ENCODE results near the gene MAP3K12. TPM values are rescaled to one million over a fixed set of nuclear protein-coding genes. Genes with fewer than 3 reads are reported as not detected.

Gene MAP3K12
- polyA plus RNA-seq, 1 experiment = 35.7 TPM

GRCh38 chr12:53474819-53475218 lies 24.4 kb downstream of the MAP3K12 start:
- Histone ChIP-seq H3K9me3 (ENCODE audit: control insufficient read depth, insufficient read depth, low read length) (no peaks in the 10 kb centered on the region), H3K27ac (ENCODE audit: low read depth, low read length) (no peak overlapping the region), H3K27me3 (ENCODE audit: control insufficient read depth, insufficient read depth, low read length) (no peaks in the 10 kb centered on the region), H3K4me3 (ENCODE audit: low read depth, low read length) (no peak overlapping the region)
- ChIA-PET CTCF (interaction anchor here (0.7 to 4.6 kb wide), 5 partner anchors 34 to 930 kb away, joined by 3 to 35 read pairs (median 6); partner anchors contain the start of gene AAAS), POLR2A (interaction anchor here (0.7 to 1.3 kb wide), 4 partner anchors 11 to 95 kb away, joined by 3 to 7 read pairs (median 4); partner anchors contain the start of gene SP1)
- TF ChIP-seq CTCF (IDR thresholded peaks at IDR 0.05; ENCODE audit: low read depth, low read length) = no peak
- no peak for DNase-seq (ENCODE audit: low read depth, low spot score)

DNA sequence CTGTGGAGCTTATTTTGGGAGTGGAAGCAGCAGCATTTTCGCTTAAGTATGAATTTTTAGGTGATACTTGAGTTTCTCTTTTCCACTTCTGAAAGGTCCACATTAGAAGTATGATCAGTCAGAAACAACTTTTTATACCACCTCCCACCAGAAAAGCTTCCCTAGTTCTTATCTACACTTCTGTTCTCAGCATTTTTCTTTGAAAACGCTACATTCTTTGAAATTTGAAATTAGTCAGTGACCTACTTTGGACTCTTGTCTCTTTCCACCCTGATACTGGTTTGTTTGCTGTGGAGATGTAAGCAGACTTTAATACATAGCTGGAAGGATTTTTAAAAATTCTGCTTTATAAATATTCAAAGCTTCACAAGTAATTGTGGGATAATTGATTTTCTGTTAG lies 25.2 kb downstream of the MAP3K12 start:
- POLR2A ChIA-PET = interaction anchor here (0.7 to 1.3 kb wide), 4 partner anchors 17 to 95 kb away, joined by 3 to 11 read pairs (median 5); partner anchors contain the start of genes MAP3K12 and SP1
- no peak for DNase-seq (ENCODE audit: low read depth, low spot score)
- Histone ChIP-seq H3K27ac (ENCODE audit: low read depth, low read length) (no peak overlapping the region), H3K9me3 (ENCODE audit: control insufficient read depth, insufficient read depth, low read length) (no peaks in the 10 kb centered on the region), H3K4me3 (ENCODE audit: low read depth, low read length) (no peak overlapping the region), H3K27me3 (ENCODE audit: control insufficient read depth, insufficient read depth, low read length) (no peaks in the 10 kb centered on the region)
- no peak for TF ChIP-seq CTCF (IDR thresholded peaks at IDR 0.05; ENCODE audit: low read depth, low read length)
- CTCF ChIA-PET = interaction anchor here (0.5 to 4.6 kb wide), 7 partner anchors 24 to 157 kb away, joined by 3 to 35 read pairs (median 3); partner anchors contain the start of gene NPFF

DNA sequence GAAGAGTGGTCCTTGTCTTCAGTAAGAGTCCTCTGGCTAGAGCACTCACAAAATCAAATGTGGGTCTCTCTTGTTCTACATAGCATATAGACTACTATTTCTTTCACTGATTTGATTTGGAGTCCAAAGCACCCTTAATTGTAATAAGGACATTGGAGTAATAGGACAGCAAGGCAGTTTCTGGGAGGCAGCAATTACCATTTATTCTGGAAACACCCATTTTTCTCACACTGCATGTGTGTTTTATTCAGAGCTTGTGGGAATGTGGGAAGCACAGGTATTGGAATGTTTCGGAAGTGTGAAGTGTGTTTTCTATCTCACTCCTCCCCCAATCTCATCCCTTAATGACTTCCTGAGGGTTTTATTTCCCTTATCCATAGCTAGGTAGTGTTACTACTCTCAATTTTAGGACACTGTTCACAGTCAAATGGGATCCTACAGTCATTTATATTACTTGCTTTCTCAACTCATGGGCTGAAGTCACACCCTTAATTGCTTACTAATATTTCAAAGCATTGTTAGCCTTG lies 27.1 kb downstream of the MAP3K12 start:
- ChIA-PET POLR2A (interaction anchor here (0.6 to 1.2 kb wide), 6 partner anchors 10 to 174 kb away, joined by 3 to 8 read pairs (median 3); no protein-coding TSS in a partner anchor), CTCF (interaction anchor here (1.9 kb wide), 1 partner anchor 32 kb away, joined by 4 read pairs; no protein-coding TSS in a partner anchor)
- Histone ChIP-seq H3K27me3 (ENCODE audit: control insufficient read depth, insufficient read depth, low read length) (no peaks in the 10 kb centered on the region), H3K27ac (ENCODE audit: low read depth, low read length) (no peak overlapping the region), H3K9me3 (ENCODE audit: control insufficient read depth, insufficient read depth, low read length) (no peaks in the 10 kb centered on the region), H3K4me3 (ENCODE audit: low read depth, low read length) (no peak overlapping the region)
- DNase-seq (ENCODE audit: low read depth, low spot score) = no peak
- no peak for TF ChIP-seq CTCF (IDR thresholded peaks at IDR 0.05; ENCODE audit: low read depth, low read length)

GRCh38 chr12:53468282-53468681 lies 31.0 kb downstream of the MAP3K12 start:
- ChIA-PET CTCF (interaction anchor here (0.7 to 1.1 kb wide), 2 partner anchors 41 to 147 kb away, joined by 3 to 5 read pairs; no protein-coding TSS in a partner anchor), POLR2A (interaction anchor here (1.0 kb wide), 1 partner anchor 9 kb away, joined by 18 read pairs; no protein-coding TSS in a partner anchor)
- DNase-seq (ENCODE audit: low read depth, low spot score) = no peak
- Histone ChIP-seq H3K9me3 (ENCODE audit: control insufficient read depth, insufficient read depth, low read length) (no peaks in the 10 kb centered on the region), H3K4me3 (ENCODE audit: low read depth, low read length) (no peak overlapping the region), H3K27ac (ENCODE audit: low read depth, low read length) (no peak overlapping the region), H3K27me3 (ENCODE audit: control insufficient read depth, insufficient read depth, low read length) (no peaks in the 10 kb centered on the region)
- TF ChIP-seq CTCF (IDR thresholded peaks at IDR 0.05; ENCODE audit: low read depth, low read length) = no peak

- no peak for DNase-seq (ENCODE audit: low read depth, low spot score)
- Histone ChIP-seq H3K4me3 (ENCODE audit: low read depth, low read length) (no peak overlapping the region), H3K27ac (ENCODE audit: low read depth, low read length) (no peak overlapping the region), H3K9me3 (ENCODE audit: control insufficient read depth, insufficient read depth, low read length) (no peaks in the 10 kb centered on the region), H3K27me3 (ENCODE audit: control insufficient read depth, insufficient read depth, low read length) (no peaks in the 10 kb centered on the region)
- ChIA-PET POLR2A (interaction anchor here (1.0 kb wide), 1 partner anchor 9 kb away, joined by 18 read pairs; no protein-coding TSS in a partner anchor), CTCF (no interaction called here)
- no peak for TF ChIP-seq CTCF (IDR thresholded peaks at IDR 0.05; ENCODE audit: low read depth, low read length)
These were observed 31.4 kb downstream of the MAP3K12 start for GRCh38 chr12:53467880-53468279.

All from AG04450 (cell line).